ENCODE results near the gene SMYD2. TPM values are rescaled to one million over a fixed set of nuclear protein-coding genes. Genes with fewer than 3 reads are reported as not detected.

SMYD2 gene
- total RNA-seq, 1 donor from 2014 or later, result 18.3 TPM

DNA sequence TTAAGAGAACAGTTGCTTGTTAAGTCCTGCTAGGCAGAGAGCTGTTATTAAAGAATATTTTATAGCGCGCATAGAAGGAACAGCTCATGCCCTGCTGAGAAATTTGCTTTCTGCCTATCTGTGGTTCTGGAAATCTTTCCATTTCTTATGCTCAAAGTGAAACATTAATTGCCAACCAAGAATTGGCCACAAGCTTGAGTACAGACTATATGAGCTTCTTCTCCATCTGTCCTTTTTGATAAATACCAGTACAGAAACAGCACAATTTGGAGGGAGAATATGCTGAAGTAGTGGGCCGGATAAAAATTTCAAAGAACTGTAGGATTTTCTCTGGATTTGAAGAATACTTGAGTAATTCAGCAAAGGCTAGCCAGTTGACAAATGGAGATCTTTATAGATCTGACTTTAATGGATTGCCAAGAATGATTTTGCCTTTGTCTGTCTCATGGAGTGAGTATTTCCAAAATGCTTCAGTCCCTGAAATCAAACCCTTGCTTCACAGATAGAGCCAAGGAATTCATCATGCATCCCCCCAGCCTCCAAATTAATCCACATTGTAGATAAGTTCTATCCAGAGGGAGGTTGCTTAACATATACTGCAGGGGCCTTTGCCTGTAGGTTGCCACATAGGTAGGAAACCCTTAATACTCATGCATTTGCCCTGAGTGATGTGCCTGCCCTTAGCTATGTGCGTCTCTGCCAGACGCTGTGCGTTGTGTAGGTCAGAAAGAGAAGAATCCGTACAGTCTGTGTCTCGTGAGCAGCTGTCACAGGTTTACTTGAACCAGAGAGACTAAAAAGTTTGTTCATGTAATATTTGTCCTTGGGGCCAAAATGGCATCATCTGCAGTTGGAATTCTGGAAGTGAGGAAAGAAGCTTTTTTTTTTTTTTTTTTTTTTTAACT is 44.2 kb downstream of the SMYD2 start:
- ChIA-PET CTCF (interaction anchor here (1.0 to 10.7 kb wide), 4 partner anchors 8 to 302 kb away, joined by 3 to 357 read pairs (median 3); no protein-coding TSS in a partner anchor), POLR2A (no interaction called here)
- peaks cover 34% of the 10 kb centered on the region for H3K36me3 Mint-ChIP-seq (ENCODE audit: low read depth)
- peaks cover 20% of the 10 kb centered on the region for H3K4me1 Mint-ChIP-seq
- H3K4me3 Mint-ChIP-seq, result no peak overlapping the region
- DNase-seq (no peak), ATAC-seq (ENCODE audit: low read depth) (no peak)
- no peak for TF ChIP-seq CTCF (IDR thresholded peaks at IDR 0.05)
- H3K27me3 Mint-ChIP-seq, result no peaks in the 10 kb centered on the region
- intact Hi-C loops (cut with micrococcal nuclease), result loop anchor here (10.0 kb wide), 1 partner anchor 340 kb away; the partner anchor contains the start of gene PROX1
- H3K27ac Mint-ChIP-seq, result no peak overlapping the region
- H3K9me3 Mint-ChIP-seq, result no peaks in the 10 kb centered on the region

DNA sequence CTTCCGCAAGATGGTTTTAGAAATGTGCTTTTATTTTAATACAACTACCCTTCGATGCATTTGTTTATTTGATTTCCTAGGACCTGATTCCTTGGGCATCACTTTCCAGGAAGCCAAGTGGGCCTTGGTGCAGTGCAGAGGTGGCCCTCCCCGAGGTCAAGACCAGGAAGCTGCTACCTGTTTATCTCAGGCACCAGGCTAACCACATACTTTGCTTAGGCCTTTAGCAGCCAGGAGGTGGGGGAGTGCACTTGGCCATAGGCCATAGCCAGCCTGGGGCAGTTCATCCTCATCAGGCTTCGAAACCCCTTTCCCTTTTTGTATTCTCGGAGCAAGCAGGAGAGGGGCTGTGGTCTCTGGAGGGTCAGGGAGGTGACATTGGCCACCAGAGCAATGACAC is 45.4 kb downstream of the SMYD2 start:
- H3K4me3 Mint-ChIP-seq, result no peak overlapping the region
- intact Hi-C loops (cut with micrococcal nuclease), result loop anchor here (10.0 kb wide), 1 partner anchor 342 kb away; the partner anchor contains the start of gene PROX1
- H3K4me1 Mint-ChIP-seq, result peaks cover 20% of the 10 kb centered on the region
- POLR2A ChIA-PET, result no interaction called here
- no peak for ATAC-seq (ENCODE audit: low read depth)
- H3K36me3 Mint-ChIP-seq (ENCODE audit: low read depth), result peaks cover 41% of the 10 kb centered on the region
- H3K9me3 Mint-ChIP-seq, result no peaks in the 10 kb centered on the region
- TF ChIP-seq CTCF (IDR thresholded peaks at IDR 0.05), result no peak
- no peak for DNase-seq
- no peaks in the 10 kb centered on the region for H3K27me3 Mint-ChIP-seq
- no peak overlapping the region for H3K27ac Mint-ChIP-seq
- CTCF ChIA-PET, result interaction anchor here (10.7 kb wide), 1 partner anchor 66 kb away, joined by 357 read pairs; no protein-coding TSS in a partner anchor

- POLR2A ChIA-PET, result no interaction called here
- no peaks in the 10 kb centered on the region for H3K27me3 Mint-ChIP-seq
- intact Hi-C loops (cut with micrococcal nuclease), result loop anchor here (10.0 kb wide), 1 partner anchor 343 kb away; the partner anchor contains the start of gene PROX1
- CTCF ChIA-PET, result interaction anchor here (0.7 to 10.7 kb wide), 8 partner anchors 10 to 306 kb away, joined by 3 to 357 read pairs (median 24); no protein-coding TSS in a partner anchor
- ATAC-seq (ENCODE audit: low read depth) (no peak), DNase-seq (no peak)
- no peaks in the 10 kb centered on the region for H3K9me3 Mint-ChIP-seq
- no peak overlapping the region for H3K27ac Mint-ChIP-seq
- H3K4me1 Mint-ChIP-seq, result peaks cover 14% of the 10 kb centered on the region
- no peak overlapping the region for H3K4me3 Mint-ChIP-seq
- H3K36me3 Mint-ChIP-seq (ENCODE audit: low read depth), result peaks cover 36% of the 10 kb centered on the region
- no peak for TF ChIP-seq CTCF (IDR thresholded peaks at IDR 0.05)
Measured at GRCh38 chr1:214327514-214327913, 46.6 kb downstream of the SMYD2 start.

DNA sequence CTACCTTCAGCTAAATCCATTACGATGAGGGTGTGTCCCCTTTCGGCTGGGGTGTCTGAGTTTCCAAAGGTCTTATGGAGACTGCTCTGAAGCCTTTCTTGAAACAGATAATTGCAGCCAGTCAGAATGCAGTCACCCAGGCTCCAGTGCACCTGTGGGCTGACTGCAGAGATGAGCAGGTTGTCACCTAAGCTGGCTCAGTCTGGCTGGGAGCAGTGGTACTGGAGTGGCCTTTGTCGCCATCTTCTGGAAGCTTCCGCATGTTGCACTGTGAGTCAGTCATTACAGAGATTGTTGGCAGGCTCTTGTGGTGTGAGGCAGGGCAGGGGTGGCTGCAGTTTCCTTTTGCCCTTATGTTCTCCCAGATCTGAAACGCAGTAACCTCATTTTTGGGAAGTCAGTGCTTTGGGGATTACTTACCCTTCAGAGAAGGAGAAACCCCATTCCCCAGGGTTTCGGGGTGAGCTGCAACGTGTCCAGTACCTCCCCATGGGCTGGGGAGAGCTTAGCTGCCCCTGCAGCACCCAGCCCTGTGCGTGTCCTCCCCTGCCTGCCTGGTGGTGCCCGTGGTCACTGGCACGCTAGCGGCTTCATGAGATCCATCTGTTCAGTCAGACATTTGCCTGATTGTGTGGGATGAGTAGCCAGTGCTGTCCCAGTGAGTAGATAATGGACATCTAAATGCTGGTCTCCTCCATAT is 48.0 kb downstream of the SMYD2 start:
- H3K36me3 Mint-ChIP-seq (ENCODE audit: low read depth), result peaks cover 36% of the 10 kb centered on the region
- H3K27ac Mint-ChIP-seq, result no peak overlapping the region
- CTCF ChIA-PET, result interaction anchor here (0.8 to 10.7 kb wide), 22 partner anchors 11 to 1206 kb away, joined by 3 to 357 read pairs (median 4); no protein-coding TSS in a partner anchor
- POLR2A ChIA-PET, result interaction anchor here (1.1 kb wide), 1 partner anchor 67 kb away, joined by 4 read pairs; no protein-coding TSS in a partner anchor
- no peaks in the 10 kb centered on the region for H3K9me3 Mint-ChIP-seq
- DNase-seq, result peak; percentile 53
- peak; percentile 39 for TF ChIP-seq CTCF (IDR thresholded peaks at IDR 0.05)
- peak; percentile 95 for ATAC-seq (ENCODE audit: low read depth)
- no peaks in the 10 kb centered on the region for H3K27me3 Mint-ChIP-seq
- intact Hi-C loops (cut with micrococcal nuclease), result loop anchor here (1.0 to 10.0 kb wide), 4 partner anchors 68 to 1085 kb away; partner anchors contain the start of gene PROX1
- no peak overlapping the region for H3K4me3 Mint-ChIP-seq
- H3K4me1 Mint-ChIP-seq, result peaks cover 14% of the 10 kb centered on the region

Measured in activated B cell treated with CpG ODN at 0.5 μM for 24 hours (primary cell).